ENCODE measurements around the gene CHRM1. TPM values are rescaled to one million over a fixed set of nuclear protein-coding genes. Genes with fewer than 3 reads are reported as not detected.
"Not testable (repeated sequence)": the region's sequence is repeated elsewhere in the genome, so short reads cannot be mapped to it uniquely, and the experiment has no call there.

Gene CHRM1
- total and polyA plus RNA-seq, 5 donors, result 0.07 to 0.24 (median 0.09) TPM; not detected in 2

GRCh38 chr11:62865635-62866034, 55.5 kb downstream of the CHRM1 start:
- Histone ChIP-seq H3K4me1 (ENCODE audit: control insufficient read depth, insufficient read depth, low read length) (no peaks in the 10 kb centered on the region), H3K4me3 (ENCODE audit: low read length) (no peak overlapping the region), H3K27me3 (ENCODE audit: control insufficient read depth, insufficient read depth) (no peaks in the 10 kb centered on the region), H3K27ac (ENCODE audit: low read length) (no peak overlapping the region), H3K9me3 (ENCODE audit: control insufficient read depth, low read length) (no peaks in the 10 kb centered on the region)
- WGBS, result 60% methylated on average over 6 of the region's 6 CpGs
- intact Hi-C loops (cut with DNase I), result loop anchor here in 3 of 4 donors (10.0 kb wide), 2 partner anchors 81 to 471 kb away; partner anchors contain the start of gene TMEM179B (in 2 of the 3)
- DNase-seq (no peak), ATAC-seq (no peak)

DNA sequence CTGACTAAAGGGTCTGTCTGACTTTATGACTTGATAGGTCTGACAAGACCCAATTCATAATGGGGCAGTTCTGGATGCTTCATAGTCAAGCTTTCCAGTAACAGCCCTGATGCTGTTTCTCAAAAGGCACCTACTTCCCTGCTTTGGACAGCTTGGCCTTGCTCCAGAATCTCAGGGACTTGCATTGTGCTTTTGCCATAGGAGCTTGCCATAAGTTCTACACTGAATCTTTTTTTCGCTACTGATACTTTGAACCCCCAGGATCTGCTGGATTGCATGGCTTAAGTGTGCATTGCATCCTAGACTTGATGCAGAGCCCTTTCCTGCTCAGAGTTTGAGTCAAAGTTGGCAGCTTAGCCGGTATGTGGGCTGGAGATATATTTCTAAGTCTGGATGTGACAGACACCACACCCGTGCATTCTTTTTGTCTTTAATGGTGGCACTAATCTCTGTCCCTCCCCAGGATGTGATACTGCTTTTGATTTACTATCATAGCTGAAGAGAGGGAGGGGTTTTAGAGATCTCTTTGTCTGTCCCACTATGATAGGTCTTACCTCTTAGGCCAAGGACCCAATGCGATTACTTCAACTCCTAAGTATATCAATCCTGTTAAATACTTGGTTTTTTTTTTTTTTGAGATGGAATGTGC, 57.4 kb downstream of the CHRM1 start:
- intact Hi-C loops (cut with DNase I), result loop anchor here in 3 of 4 donors (5.0 to 10.0 kb wide), 3 partner anchors 77 to 469 kb away; partner anchors contain the start of gene TMEM179B (in 3 of the 3)
- Histone ChIP-seq H3K9me3 (ENCODE audit: control insufficient read depth, low read length) (no peaks in the 10 kb centered on the region), H3K4me1 (ENCODE audit: control insufficient read depth, insufficient read depth, low read length) (no peaks in the 10 kb centered on the region), H3K27ac (ENCODE audit: low read length) (no peak overlapping the region), H3K4me3 (ENCODE audit: low read length) (no peak overlapping the region), H3K27me3 (ENCODE audit: control insufficient read depth, insufficient read depth) (no peaks in the 10 kb centered on the region)
- DNase-seq (no peak), ATAC-seq (no peak)
- 39% methylated on average over 4 of the region's 4 CpGs for WGBS

- not testable (repeated sequence) for H3K27ac ChIP-seq (ENCODE audit: low read length); H3K9me3 ChIP-seq (ENCODE audit: control insufficient read depth, low read length); ATAC-seq; H3K4me1 ChIP-seq (ENCODE audit: control insufficient read depth, insufficient read depth, low read length); DNase-seq; H3K27me3 ChIP-seq (ENCODE audit: control insufficient read depth, insufficient read depth); H3K4me3 ChIP-seq (ENCODE audit: low read length)
- intact Hi-C loops (cut with DNase I), result loop anchor here in 3 of 4 donors (5.0 to 10.0 kb wide), 3 partner anchors 74 to 467 kb away; partner anchors contain the start of gene TMEM179B (in 3 of the 3)
- WGBS, result 89% methylated on average over 16 of the region's 16 CpGs
These were observed 59.5 kb downstream of the CHRM1 start for GRCh38 chr11:62861564-62862192.

- Histone ChIP-seq H3K9me3 (ENCODE audit: control insufficient read depth, low read length) (no peaks in the 10 kb centered on the region), H3K27ac (ENCODE audit: low read length) (no peak overlapping the region), H3K4me1 (ENCODE audit: control insufficient read depth, insufficient read depth, low read length) (no peaks in the 10 kb centered on the region), H3K4me3 (ENCODE audit: low read length) (no peak overlapping the region), H3K27me3 (ENCODE audit: control insufficient read depth, insufficient read depth) (no peaks in the 10 kb centered on the region)
- no peak for ATAC-seq
- intact Hi-C loops (cut with DNase I), result loop anchor here in 3 of 4 donors (5.0 to 10.0 kb wide), 3 partner anchors 74 to 466 kb away; partner anchors contain the start of gene TMEM179B (in 3 of the 3)
- WGBS, result 69% methylated on average over 5 of the region's 5 CpGs
- DNase-seq, result no peak
These were observed 60.2 kb downstream of the CHRM1 start for GRCh38 chr11:62860835-62861563.

GRCh38 chr11:62859281-62859703, 61.9 kb downstream of the CHRM1 start:
- 89% methylated on average over 8 of the region's 8 CpGs for whole genome bisulfite sequencing
- H3K4me3 ChIP-seq (ENCODE audit: low read length); intact Hi-C loops (cut with DNase I); DNase-seq; H3K9me3 ChIP-seq (ENCODE audit: control insufficient read depth, low read length); ATAC-seq; H3K27me3 ChIP-seq (ENCODE audit: control insufficient read depth, insufficient read depth); H3K27ac ChIP-seq (ENCODE audit: low read length); H3K4me1 ChIP-seq (ENCODE audit: control insufficient read depth, insufficient read depth, low read length): not testable (repeated sequence)

Other genes starting within 250 kb of the CHRM1 start
- gene UQCC3, start 249.7 kb downstream of the CHRM1 start, total RNA-seq, result 1 to 10 TPM; 5.2 to 8.6 (median 6.5) TPM
- gene UQCC3, start 249.7 kb downstream of the CHRM1 start, polyA plus RNA-seq, result 12.9 TPM
- 1 to 10 TPM; 3.2 to 5.8 (median 3.6) TPM for gene LBHD1, start 249.1 kb downstream of the CHRM1 start, total RNA-seq
- gene LBHD1, start 249.1 kb downstream of the CHRM1 start, polyA plus RNA-seq, result 7.3 TPM
- 10 to 100 TPM; 76.6 to 95.7 (median 83.6) TPM for gene UBXN1, start 242.3 kb downstream of the CHRM1 start, total RNA-seq
- 101 TPM for gene UBXN1, start 242.3 kb downstream of the CHRM1 start, polyA plus RNA-seq
- gene LRRN4CL, start 231.8 kb downstream of the CHRM1 start, total RNA-seq, result 1 to 10 TPM; 1.4 to 3.3 (median 2.3) TPM
- 3.0 TPM for gene LRRN4CL, start 231.8 kb downstream of the CHRM1 start, polyA plus RNA-seq
- gene BSCL2, start 213.9 kb downstream of the CHRM1 start, total RNA-seq, result 10 to 100 TPM; 20.0 to 27.6 (median 26.5) TPM
- gene BSCL2, start 213.9 kb downstream of the CHRM1 start, polyA plus RNA-seq, result 34.3 TPM
- gene GNG3, start 213.7 kb downstream of the CHRM1 start, total RNA-seq, result not detected
- 0.57 TPM for gene GNG3, start 213.7 kb downstream of the CHRM1 start, polyA plus RNA-seq
- 10 to 100 TPM; 29.3 to 37.2 (median 35.5) TPM for gene HNRNPUL2, start 193.9 kb downstream of the CHRM1 start, total RNA-seq
- gene HNRNPUL2, start 193.9 kb downstream of the CHRM1 start, polyA plus RNA-seq, result 33.2 TPM
- gene TTC9C, start 192.9 kb downstream of the CHRM1 start, total RNA-seq, result 10 to 100 TPM; 11.7 to 17.0 (median 14.6) TPM
- 18.4 TPM for gene TTC9C, start 192.9 kb downstream of the CHRM1 start, polyA plus RNA-seq
- gene ZBTB3, start 167.2 kb downstream of the CHRM1 start, total RNA-seq, result 10 to 100 TPM in 2 of 4 donors, 1 to 10 TPM in 2; 7.8 to 14.5 (median 9.5) TPM
- 4.0 TPM for gene ZBTB3, start 167.2 kb downstream of the CHRM1 start, polyA plus RNA-seq
- gene POLR2G, start 159.8 kb downstream of the CHRM1 start, total RNA-seq, result 10 to 100 TPM; 34.4 to 43.3 (median 37.4) TPM
- 51.1 TPM for gene POLR2G, start 159.8 kb downstream of the CHRM1 start, polyA plus RNA-seq
- gene TAF6L, start 150.0 kb downstream of the CHRM1 start, total RNA-seq, result 10 to 100 TPM in 1 of 4 donors, 1 to 10 TPM in 3; 8.0 to 17.1 (median 9.6) TPM
- gene TAF6L, start 150.0 kb downstream of the CHRM1 start, polyA plus RNA-seq, result 10.4 TPM
- gene TMEM179B, start 134.0 kb downstream of the CHRM1 start, total RNA-seq, result 10 to 100 TPM; 19.2 to 21.8 (median 19.7) TPM
- 29.7 TPM for gene TMEM179B, start 134.0 kb downstream of the CHRM1 start, polyA plus RNA-seq
- 10 to 100 TPM; 12.7 to 17.2 (median 16.3) TPM for gene TMEM223, start 129.4 kb downstream of the CHRM1 start, total RNA-seq
- 29.5 TPM for gene TMEM223, start 129.4 kb downstream of the CHRM1 start, polyA plus RNA-seq
- 10 to 100 TPM; 40.3 to 56.4 (median 47.1) TPM for gene NXF1, start 115.9 kb downstream of the CHRM1 start, total RNA-seq
- gene NXF1, start 115.9 kb downstream of the CHRM1 start, polyA plus RNA-seq, result 45.8 TPM
- 10 to 100 TPM; 20.1 to 27.8 (median 21.8) TPM for gene STX5, start 89.3 kb downstream of the CHRM1 start, total RNA-seq
- gene STX5, start 89.3 kb downstream of the CHRM1 start, polyA plus RNA-seq, result 14.4 TPM
- gene TEX54, start 88.5 kb downstream of the CHRM1 start, total RNA-seq, result not detected
- not detected for gene TEX54, start 88.5 kb downstream of the CHRM1 start, polyA plus RNA-seq
- gene WDR74, start 81.8 kb downstream of the CHRM1 start, total RNA-seq, result 10 to 100 TPM; 24.8 to 28.7 (median 26.6) TPM
- 17.9 TPM for gene WDR74, start 81.8 kb downstream of the CHRM1 start, polyA plus RNA-seq
- 10 to 100 TPM; 40.2 to 64.1 (median 40.5) TPM for gene SLC3A2, start 40.5 kb downstream of the CHRM1 start, total RNA-seq
- gene SLC3A2, start 40.5 kb downstream of the CHRM1 start, polyA plus RNA-seq, result 28.1 TPM
- not detected for gene SLC22A6, start 63.6 kb upstream of the CHRM1 start, total RNA-seq
- not detected for gene SLC22A6, start 63.6 kb upstream of the CHRM1 start, polyA plus RNA-seq
- gene SLC22A8, start 94.5 kb upstream of the CHRM1 start, total RNA-seq, result not detected
- gene SLC22A8, start 94.5 kb upstream of the CHRM1 start, polyA plus RNA-seq, result not detected
- gene SLC22A24, start 222.9 kb upstream of the CHRM1 start, total RNA-seq, result not detected
- gene SLC22A24, start 222.9 kb upstream of the CHRM1 start, polyA plus RNA-seq, result not detected